GM19099 (cell line): ENCODE measurements around the gene PROX2.

Experiments
- POLR2A ChIP-seq: IDR thresholded peaks from 3 replicates; pipeline ENCODE4 v1.6.1; 2011; ENCODE audit warnings: low read depth; ENCODE audit not compliant: insufficient read length; ENCODE audit errors: extremely low read depth

The PROX2 gene

GRCh38 chr14:74875941-74876913 is at the start of gene PROX2:
TSS of gene PROX2 (minus strand) at chr14:74876145. CDS start at chr14:74863834, 12,311 bp downstream.
- TF ChIP-seq POLR2A = peak; percentile 21

DNA sequence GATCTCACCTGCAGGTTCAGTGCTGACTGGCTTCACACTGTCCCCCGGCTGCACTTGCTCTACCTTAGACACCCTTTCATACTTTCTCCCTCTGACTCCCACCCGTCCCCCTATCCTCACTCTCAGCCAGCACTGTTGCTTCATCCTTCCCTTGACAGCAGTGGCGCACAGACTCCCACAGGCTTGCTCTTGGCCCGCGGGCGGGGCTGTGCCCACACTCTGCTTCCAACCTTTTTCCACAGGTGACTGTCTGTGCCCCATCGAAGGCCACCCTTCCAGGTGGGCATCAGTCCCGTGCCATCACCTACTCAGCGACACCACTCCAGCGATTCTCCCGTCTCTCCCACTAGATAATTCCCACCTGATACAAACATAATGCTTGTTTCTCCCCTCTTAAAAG is 48.1 kb upstream of the PROX2 start:
- no peak for TF ChIP-seq POLR2A

DNA sequence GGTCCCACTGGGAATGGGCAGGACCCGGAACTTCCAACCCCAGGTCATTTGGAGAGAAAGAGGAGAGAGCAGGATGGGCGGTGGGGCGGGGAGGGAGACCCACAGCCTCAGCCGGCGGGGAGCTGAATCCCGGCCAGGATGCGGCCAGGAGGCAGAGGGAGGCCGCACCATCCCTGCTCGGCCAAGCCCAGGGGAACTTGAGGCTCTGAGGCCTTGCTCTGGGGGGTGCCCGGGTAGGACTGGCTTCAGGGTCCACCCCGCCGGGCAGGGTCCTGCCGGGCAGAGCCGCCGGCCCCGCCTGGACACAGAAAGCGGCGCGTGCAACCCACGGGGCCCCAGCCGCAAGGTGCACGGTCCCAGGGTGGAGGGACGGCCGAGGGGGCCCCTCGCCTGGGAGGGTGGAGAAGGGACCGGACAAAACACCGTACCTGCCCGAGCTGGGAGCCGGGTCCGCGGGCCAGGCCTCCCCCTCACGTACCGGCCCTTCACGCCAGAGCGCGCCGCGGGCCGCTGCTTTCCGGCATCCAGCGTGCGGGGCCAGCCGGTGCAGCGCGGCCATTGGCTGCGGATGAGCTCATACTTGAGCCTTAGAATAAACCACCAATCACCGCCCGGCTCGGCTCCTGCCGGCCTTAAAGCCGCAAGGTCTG is 46.9 kb upstream of the PROX2 start, which contains the start of gene RPS6KL1:
TSS of gene RPS6KL1 (minus strand) at position 509 of the 650 bp plus-strand sequence. CDS start 1,719 bp downstream, outside the sequence.
- peak; percentile 45 for TF ChIP-seq POLR2A

DNA sequence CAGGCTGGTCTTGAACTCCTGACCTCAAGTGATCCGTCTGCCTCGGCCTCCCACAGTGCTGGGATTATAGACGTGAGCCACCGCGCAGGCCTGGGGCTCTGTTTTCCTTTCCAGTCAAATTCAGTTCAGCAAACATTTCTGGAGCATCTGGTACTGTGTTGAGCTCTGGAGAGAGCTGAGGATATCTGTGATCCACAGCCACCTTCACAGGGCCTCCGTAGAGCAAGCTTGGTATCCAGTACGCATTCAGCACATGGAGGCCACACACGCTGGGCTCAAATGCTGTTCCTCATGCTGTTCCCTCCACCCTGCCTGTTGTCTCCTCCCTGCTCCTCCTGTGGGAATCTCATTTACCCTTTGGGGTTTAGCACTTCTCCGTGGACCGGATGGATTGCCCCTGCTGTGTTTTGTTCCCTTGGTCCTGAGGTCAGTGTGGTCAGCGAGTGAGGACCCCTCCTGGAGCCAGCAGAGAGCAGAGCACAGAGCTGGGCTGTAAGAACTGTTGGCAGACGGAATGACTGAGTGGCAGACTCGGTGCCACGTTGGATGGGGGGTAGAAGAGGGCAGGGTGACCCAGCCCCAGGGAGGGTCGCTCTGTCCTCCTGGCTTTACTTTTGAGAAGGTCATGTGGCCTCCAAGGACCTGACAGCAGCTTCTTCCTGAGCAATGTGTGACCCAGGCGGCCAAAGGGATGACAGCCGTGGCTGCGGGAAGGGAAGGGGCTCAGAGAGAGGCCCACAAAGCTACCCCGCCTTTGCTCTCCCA is 46.2 kb upstream of the PROX2 start:
- TF ChIP-seq POLR2A = no peak

DNA sequence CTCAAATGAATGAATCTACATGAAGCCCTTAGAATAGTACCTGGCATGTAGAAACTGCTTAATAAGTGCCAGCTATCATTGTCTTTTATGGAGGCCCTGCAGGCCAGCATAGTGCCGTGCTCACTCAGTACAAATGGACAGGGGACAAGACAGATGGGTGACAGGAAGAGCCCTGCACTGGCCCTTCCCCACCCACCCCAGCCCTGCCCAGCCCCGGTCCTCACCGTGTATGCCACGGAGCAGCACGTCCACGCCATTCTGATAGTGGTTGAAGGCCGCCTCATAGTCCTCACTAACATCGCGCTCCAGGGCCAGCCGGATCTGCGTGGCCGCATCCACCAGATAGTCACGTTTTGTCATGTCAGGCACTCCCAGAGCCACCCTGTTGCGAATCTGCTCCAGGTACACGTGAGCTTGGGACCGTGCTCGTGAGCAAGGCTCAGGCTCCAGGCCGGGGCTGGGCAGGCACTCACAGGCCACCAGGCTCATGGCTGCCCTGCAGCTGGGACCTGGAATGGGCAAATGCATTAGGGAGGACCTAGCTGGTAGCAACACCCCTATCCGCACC is 45.2 kb upstream of the PROX2 start:
- no peak for TF ChIP-seq POLR2A

GRCh38 chr14:74920281-74920680 is 44.3 kb upstream of the PROX2 start:
- no peak for TF ChIP-seq POLR2A

- TF ChIP-seq POLR2A = no peak
Observed at GRCh38 chr14:74919421-74920165, 43.6 kb upstream of the PROX2 start.

DNA sequence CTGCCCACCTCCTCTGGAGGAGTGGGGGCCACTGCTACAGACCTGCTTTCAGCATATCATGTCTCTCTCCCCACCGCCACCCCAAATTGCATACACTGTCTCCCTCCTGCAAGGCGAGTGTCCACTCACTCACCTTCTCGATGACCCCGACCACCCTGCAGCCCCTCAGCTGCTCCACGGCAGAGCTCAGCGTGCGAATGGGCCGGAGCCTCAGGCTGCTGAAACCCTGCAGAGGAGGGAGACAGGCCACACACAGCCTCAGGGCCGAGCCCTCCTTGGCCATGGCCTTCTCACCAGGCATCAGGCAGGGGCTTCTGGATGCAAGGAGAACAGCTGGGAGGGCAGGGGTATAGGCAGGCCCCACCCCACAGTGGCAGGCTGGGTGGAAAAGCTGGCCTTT is 42.4 kb upstream of the PROX2 start:
- no peak for TF ChIP-seq POLR2A

DNA sequence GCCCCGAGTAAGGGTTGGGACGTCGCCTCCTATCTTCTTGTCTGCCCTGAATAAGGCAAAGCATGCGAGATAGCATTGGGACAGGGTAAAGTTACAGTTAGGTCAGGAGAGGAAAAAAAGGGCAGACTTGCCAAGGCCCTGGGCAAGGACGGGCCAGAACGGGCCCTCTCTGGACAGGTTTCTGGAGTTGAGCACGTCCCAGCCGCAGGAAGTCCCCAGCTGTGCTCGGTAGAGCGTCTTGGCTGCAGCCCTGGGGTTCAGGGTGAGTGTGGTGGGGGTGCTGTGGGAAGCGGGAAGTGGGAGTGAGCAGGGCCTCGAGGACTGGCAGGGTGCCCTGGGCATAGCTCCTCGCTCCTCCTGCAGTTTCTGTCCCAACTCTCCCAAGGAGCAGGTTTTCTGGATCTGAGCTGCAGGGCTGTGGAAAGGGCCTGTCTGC is 41.7 kb upstream of the PROX2 start:
- no peak for TF ChIP-seq POLR2A

DNA sequence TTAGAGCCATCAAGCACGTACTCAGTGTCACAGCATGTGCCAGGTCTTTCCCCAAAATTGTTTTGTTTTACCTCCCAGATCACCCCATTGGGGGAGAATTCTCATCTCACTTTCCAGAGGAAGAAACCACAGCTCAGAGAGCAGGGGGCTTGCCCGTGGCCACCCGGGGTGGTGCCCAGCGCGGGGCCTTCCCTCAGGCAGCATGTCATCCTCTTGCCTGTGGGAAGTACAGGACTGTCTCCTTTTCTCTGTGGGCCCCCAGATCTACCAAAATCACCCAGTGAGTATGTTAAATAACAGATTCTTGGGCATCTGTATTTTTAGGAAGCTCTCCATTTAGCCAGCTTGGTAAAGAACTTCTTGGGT is 41.2 kb upstream of the PROX2 start:
- TF ChIP-seq POLR2A = no peak

- no peak for TF ChIP-seq POLR2A
Observed at GRCh38 chr14:74915826-74916225, 39.9 kb upstream of the PROX2 start.

- TF ChIP-seq POLR2A = no peak
Observed at GRCh38 chr14:74915426-74915825, 39.5 kb upstream of the PROX2 start.

- no peak for TF ChIP-seq POLR2A
Observed at GRCh38 chr14:74913986-74914573, 38.1 kb upstream of the PROX2 start.
